Measurements from ENCODE around the gene CEP76. TPM values are rescaled to one million over a fixed set of nuclear protein-coding genes. Genes with fewer than 3 reads are reported as not detected.
"Not testable (repeated sequence)": the region's sequence is repeated elsewhere in the genome, so short reads cannot be mapped to it uniquely, and the experiment has no call there.

The CEP76 gene
- total and polyA plus RNA-seq, 2 experiments from 2014 or later: 11.2 to 25.9 TPM

DNA sequence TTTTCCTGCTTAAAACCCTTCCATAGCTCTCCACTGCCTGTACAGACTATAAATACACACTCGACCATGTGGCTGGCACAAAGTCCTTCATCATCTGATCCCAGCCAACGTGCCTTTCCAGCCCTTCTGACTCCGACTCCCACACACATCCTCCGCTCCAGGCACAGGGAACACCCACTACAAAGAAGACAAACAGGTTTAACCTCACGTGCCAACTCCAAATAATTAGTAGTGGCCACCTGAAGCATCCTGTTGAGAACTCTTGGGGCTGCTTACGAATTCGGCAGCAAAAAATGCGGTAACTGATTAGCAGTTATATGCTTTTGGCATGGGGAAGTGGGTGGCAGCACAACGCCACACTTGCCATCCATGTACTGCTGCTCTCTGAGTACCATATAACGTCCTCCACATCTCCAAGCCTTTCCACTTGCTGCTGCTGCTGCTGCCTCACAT is 56.7 kb downstream of the CEP76 start (continued):
- TF ChIP-seq, protein P1, sequence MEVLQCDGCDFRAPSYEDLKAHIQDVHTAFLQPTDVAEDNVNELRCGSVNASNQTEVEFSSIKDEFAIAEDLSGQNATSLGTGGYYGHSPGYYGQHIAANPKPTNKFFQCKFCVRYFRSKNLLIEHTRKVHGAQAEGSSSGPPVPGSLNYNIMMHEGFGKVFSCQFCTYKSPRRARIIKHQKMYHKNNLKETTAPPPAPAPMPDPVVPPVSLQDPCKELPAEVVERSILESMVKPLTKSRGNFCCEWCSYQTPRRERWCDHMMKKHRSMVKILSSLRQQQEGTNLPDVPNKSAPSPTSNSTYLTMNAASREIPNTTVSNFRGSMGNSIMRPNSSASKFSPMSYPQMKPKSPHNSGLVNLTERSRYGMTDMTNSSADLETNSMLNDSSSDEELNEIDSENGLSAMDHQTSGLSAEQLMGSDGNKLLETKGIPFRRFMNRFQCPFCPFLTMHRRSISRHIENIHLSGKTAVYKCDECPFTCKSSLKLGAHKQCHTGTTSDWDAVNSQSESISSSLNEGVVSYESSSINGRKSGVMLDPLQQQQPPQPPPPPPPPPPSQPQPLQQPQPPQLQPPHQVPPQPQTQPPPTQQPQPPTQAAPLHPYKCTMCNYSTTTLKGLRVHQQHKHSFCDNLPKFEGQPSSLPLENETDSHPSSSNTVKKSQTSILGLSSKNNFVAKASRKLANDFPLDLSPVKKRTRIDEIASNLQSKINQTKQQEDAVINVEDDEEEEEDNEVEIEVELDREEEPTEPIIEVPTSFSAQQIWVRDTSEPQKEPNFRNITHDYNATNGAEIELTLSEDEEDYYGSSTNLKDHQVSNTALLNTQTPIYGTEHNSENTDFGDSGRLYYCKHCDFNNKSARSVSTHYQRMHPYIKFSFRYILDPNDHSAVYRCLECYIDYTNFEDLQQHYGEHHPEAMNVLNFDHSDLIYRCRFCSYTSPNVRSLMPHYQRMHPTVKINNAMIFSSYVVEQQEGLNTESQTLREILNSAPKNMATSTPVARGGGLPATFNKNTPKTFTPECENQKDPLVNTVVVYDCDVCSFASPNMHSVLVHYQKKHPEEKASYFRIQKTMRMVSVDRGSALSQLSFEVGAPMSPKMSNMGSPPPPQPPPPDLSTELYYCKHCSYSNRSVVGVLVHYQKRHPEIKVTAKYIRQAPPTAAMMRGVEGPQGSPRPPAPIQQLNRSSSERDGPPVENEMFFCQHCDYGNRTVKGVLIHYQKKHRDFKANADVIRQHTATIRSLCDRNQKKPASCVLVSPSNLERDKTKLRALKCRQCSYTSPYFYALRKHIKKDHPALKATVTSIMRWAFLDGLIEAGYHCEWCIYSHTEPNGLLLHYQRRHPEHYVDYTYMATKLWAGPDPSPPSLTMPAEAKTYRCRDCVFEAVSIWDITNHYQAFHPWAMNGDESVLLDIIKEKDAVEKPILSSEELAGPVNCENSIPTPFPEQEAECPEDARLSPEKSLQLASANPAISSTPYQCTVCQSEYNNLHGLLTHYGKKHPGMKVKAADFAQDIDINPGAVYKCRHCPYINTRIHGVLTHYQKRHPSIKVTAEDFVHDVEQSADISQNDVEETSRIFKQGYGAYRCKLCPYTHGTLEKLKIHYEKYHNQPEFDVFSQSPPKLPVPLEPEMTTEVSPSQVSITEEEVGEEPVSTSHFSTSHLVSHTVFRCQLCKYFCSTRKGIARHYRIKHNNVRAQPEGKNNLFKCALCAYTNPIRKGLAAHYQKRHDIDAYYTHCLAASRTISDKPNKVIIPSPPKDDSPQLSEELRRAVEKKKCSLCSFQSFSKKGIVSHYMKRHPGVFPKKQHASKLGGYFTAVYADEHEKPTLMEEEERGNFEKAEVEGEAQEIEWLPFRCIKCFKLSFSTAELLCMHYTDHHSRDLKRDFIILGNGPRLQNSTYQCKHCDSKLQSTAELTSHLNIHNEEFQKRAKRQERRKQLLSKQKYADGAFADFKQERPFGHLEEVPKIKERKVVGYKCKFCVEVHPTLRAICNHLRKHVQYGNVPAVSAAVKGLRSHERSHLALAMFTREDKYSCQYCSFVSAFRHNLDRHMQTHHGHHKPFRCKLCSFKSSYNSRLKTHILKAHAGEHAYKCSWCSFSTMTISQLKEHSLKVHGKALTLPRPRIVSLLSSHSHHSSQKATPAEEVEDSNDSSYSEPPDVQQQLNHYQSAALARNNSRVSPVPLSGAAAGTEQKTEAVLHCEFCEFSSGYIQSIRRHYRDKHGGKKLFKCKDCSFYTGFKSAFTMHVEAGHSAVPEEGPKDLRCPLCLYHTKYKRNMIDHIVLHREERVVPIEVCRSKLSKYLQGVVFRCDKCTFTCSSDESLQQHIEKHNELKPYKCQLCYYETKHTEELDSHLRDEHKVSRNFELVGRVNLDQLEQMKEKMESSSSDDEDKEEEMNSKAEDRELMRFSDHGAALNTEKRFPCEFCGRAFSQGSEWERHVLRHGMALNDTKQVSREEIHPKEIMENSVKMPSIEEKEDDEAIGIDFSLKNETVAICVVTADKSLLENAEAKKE (CRISPR knock-in tag; IDR thresholded peaks at IDR 0.05): no peak
- no peak for TF ChIP-seq CREB1 (CRISPR knock-in tag; IDR thresholded peaks at IDR 0.05; ENCODE audit: low read depth)
- no peak for TF ChIP-seq ZNF331 (CRISPR knock-in tag; IDR thresholded peaks at IDR 0.05; ENCODE audit: low read depth)
- TF ChIP-seq POLR2AphosphoS5 (IDR thresholded peaks at IDR 0.05; ENCODE audit: low read depth): no peak
- TF ChIP-seq, protein P2, sequence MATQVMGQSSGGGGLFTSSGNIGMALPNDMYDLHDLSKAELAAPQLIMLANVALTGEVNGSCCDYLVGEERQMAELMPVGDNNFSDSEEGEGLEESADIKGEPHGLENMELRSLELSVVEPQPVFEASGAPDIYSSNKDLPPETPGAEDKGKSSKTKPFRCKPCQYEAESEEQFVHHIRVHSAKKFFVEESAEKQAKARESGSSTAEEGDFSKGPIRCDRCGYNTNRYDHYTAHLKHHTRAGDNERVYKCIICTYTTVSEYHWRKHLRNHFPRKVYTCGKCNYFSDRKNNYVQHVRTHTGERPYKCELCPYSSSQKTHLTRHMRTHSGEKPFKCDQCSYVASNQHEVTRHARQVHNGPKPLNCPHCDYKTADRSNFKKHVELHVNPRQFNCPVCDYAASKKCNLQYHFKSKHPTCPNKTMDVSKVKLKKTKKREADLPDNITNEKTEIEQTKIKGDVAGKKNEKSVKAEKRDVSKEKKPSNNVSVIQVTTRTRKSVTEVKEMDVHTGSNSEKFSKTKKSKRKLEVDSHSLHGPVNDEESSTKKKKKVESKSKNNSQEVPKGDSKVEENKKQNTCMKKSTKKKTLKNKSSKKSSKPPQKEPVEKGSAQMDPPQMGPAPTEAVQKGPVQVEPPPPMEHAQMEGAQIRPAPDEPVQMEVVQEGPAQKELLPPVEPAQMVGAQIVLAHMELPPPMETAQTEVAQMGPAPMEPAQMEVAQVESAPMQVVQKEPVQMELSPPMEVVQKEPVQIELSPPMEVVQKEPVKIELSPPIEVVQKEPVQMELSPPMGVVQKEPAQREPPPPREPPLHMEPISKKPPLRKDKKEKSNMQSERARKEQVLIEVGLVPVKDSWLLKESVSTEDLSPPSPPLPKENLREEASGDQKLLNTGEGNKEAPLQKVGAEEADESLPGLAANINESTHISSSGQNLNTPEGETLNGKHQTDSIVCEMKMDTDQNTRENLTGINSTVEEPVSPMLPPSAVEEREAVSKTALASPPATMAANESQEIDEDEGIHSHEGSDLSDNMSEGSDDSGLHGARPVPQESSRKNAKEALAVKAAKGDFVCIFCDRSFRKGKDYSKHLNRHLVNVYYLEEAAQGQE (IDR thresholded peaks at IDR 0.05; ENCODE audit: unreplicated experiment): no peak

DNA sequence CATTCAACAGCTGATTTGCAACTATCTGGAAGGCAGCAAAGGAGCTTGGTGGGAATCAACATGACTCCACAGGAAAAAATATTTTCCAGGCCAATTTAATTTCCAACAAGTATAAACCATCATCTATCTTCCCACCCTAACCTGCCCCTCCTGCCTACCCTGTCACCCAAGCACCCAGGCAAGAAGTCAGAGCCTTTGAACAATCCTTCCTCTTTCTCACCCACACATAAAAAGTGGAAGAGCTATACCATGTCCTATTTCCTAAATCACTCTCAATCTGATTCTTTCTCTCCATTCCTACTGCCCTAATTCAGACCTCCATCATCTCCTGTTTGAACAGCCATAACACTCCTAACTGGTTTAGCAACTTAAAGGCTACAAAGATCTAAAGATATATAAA is 57.3 kb downstream of the CEP76 start:
- H3K4me3 ChIP-seq: no peak overlapping the region
- no peaks in the 10 kb centered on the region for H3K36me3 Mint-ChIP-seq (ENCODE audit: low read depth)
- no peak overlapping the region for H3K27ac Mint-ChIP-seq
- no peaks in the 10 kb centered on the region for H3F3A ChIP-seq (replicated peaks; ENCODE audit: low read depth)
- H3K4me1 Mint-ChIP-seq: peaks cover 31% of the 10 kb centered on the region
- H3K4me3 Mint-ChIP-seq: no peak overlapping the region
- DNase-seq (ENCODE audit: low spot score) (no peak), ATAC-seq (no peak)
- no peaks in the 10 kb centered on the region for H4K20me1 ChIP-seq (replicated peaks; ENCODE audit: insufficient read depth)
- H3K27me3 Mint-ChIP-seq (ENCODE audit: insufficient read depth, low read depth, poor library complexity): peaks cover 3% of the 10 kb centered on the region
- TF ChIP-seq EZH2phosphoT487 (IDR thresholded peaks at IDR 0.05; ENCODE audit: unreplicated experiment) (no peak), ZNF331 (CRISPR knock-in tag; IDR thresholded peaks at IDR 0.05; ENCODE audit: low read depth) (no peak), POLR2AphosphoS5 (IDR thresholded peaks at IDR 0.05; ENCODE audit: low read depth) (no peak)
- TF ChIP-seq, protein P2 (IDR thresholded peaks at IDR 0.05; ENCODE audit: unreplicated experiment): no peak
- peaks cover 17% of the 10 kb centered on the region for H3K4me1 ChIP-seq (ENCODE audit: insufficient read depth)
- no peaks in the 10 kb centered on the region for H3K9me2 ChIP-seq (ENCODE audit: insufficient read depth)
- H3K27me3 ChIP-seq (ENCODE audit: insufficient read depth): no peaks in the 10 kb centered on the region
- H3K36me3 ChIP-seq (ENCODE audit: insufficient read depth): no peaks in the 10 kb centered on the region
- no peak overlapping the region for H3K4me2 ChIP-seq
- no peaks in the 10 kb centered on the region for H3K9me3 Mint-ChIP-seq
- H3K79me2 ChIP-seq (replicated peaks; ENCODE audit: insufficient read depth): peaks cover 31% of the 10 kb centered on the region
- no peak overlapping the region for H2AFZ ChIP-seq
- no peak overlapping the region for H3K27ac ChIP-seq (ENCODE audit: low read depth)

DNA sequence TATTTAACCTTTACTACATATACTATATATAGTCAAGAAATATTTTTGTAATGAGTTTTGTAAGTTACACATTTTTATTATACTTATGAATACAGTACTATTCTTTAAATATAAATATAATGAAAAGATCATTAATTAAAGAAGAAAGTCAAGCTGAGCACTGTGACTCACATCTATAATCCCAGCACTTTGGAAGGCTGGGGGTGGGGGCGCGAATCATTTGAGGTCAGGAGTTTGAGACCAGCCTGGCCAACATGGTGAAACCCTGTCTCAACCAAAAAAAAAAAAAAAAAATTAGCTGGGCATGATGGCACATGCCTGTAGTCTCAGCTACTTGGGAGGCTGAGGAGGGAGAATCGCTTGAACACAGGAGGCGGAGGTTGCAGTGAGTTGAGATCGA is 58.8 kb downstream of the CEP76 start:
- Histone ChIP-seq H3K4me1 (ENCODE audit: insufficient read depth) (peaks cover 17% of the 10 kb centered on the region), H3K79me2 (replicated peaks; ENCODE audit: insufficient read depth) (peaks cover 23% of the 10 kb centered on the region)
- H3F3A ChIP-seq (replicated peaks; ENCODE audit: low read depth); H3K4me3 ChIP-seq; H3K9me2 ChIP-seq (ENCODE audit: insufficient read depth); H3K36me3 Mint-ChIP-seq (ENCODE audit: low read depth); H4K20me1 ChIP-seq (replicated peaks; ENCODE audit: insufficient read depth); DNase-seq (ENCODE audit: low spot score); H3K4me2 ChIP-seq; ATAC-seq; H3K4me3 Mint-ChIP-seq; H3K9me3 Mint-ChIP-seq; H3K27ac Mint-ChIP-seq; H3K36me3 ChIP-seq (ENCODE audit: insufficient read depth); H3K27ac ChIP-seq (ENCODE audit: low read depth); H2AFZ ChIP-seq; H3K27me3 ChIP-seq (ENCODE audit: insufficient read depth); H3K27me3 Mint-ChIP-seq (ENCODE audit: insufficient read depth, low read depth, poor library complexity): not testable (repeated sequence)
- peaks cover 31% of the 10 kb centered on the region for H3K4me1 Mint-ChIP-seq
